Body of pancreas (tissue), 4 donors: ENCODE data around the gene HMX1. TPM values are rescaled to one million over a fixed set of nuclear protein-coding genes. Genes with fewer than 3 reads are reported as not detected.
A peak's percentile ranks its signal among the peaks of the same experiment; 100 is the strongest.

Source experiments
- ATAC-seq: fragments of 150-250 bp; one replicate; pipeline ENCODE4 v1.9.1; 2016
- DNase-seq, 4 donors: peaks; one replicate each; pipeline ENCODE4 v3.0.0-alpha.2; 2019
- H3K27ac ChIP-seq, 4 donors: fragments of 200-600 bp; sonication (generic); 1 replicate in 3 of 4; 2 replicates in 1 of 4; pipeline versions ENCODE4 v1.5.1 to v1.6.1; 2016 to 2019; ENCODE audit warnings: mild to moderate bottlenecking in 1 of 4, mixed read lengths in 1 of 4, moderate library complexity in 1 of 4
- H3K27me3 ChIP-seq, 2 donors: fragments of 200-600 bp; sonication (generic); one replicate each; pipeline ENCODE4 v1.6.0; 2016; ENCODE audit warnings: mild to moderate bottlenecking in 1 of 2
- H3K36me3 ChIP-seq, 2 donors: fragments of 200-600 bp; sonication (generic); replicated peaks in 1 of 2; 2 replicates each; pipeline ENCODE4 v1.5.1; 2016; ENCODE audit warnings: low read depth in 2 of 2; ENCODE audit not compliant: insufficient read depth in 1 of 2
- H3K4me1 ChIP-seq: fragments of 200-600 bp; sonication (generic); one replicate; pipeline ENCODE4 v1.6.0; 2016
- H3K4me3 ChIP-seq, 2 donors: fragments of 200-600 bp; sonication (generic); 1 replicate in 1 of 2; 2 replicates in 1 of 2; pipeline ENCODE4 v1.5.1; 2016 to 2019
- H3K9me3 ChIP-seq, 3 donors: fragments of 200-600 bp; sonication (generic); 1 replicate in 2 of 3; 2 replicates in 1 of 3; pipeline ENCODE4 v1.5.1; 2016
- CTCF ChIP-seq, 7 experiments: fragments of 450-650 bp in 4 of 7; fragments of 200-600 bp in 3 of 7; sonication (generic) in 3 of 7; IDR thresholded peaks; one replicate each; pipeline ENCODE4 v1.5.1; 2016 to 2019; ENCODE audit warnings: antibody characterized with exemption in 7 of 7
- POLR2A ChIP-seq, 3 donors: fragments of 450-650 bp; IDR thresholded peaks; one replicate each; pipeline ENCODE4 v1.6.1; 2016; ENCODE audit warnings: antibody characterized with exemption in 3 of 3, mild to moderate bottlenecking in 2 of 3
- WGBS, 2 donors: methylation state at CpG; one replicate each; pipeline ENCODE4 v1.1.5; 2017; 5-methylcytosine and 5-hydroxymethylcytosine counted together
- intact Hi-C: fragments of 100-400 bp; cut with DNase I; formaldehyde crosslinking; loops from one replicate; pipeline ENCODE4 v1.15.1; 2023
- total RNA-seq, 2 donors: library from RNA; depleted of rRNA; stranded (reverse); fragments of >200 nt; gene quantifications; one replicate each; pipeline ENCODE4 v1.1.0, GENCODE V29; 2016

The HMX1 gene
- total RNA-seq, 2 donors from 2014 or later, result not detected

GRCh38 chr4:8910100-8910821 is 38.6 kb upstream of the HMX1 start:
- no peak overlapping the region for H3K4me3 ChIP-seq
- WGBS, 2 donors, result 65 to 78% methylated on average over 24 to 29 of the region's 30 CpGs
- TF ChIP-seq CTCF (IDR thresholded peaks at IDR 0.05) (no peak), POLR2A (IDR thresholded peaks at IDR 0.05) (no peak)
- DNase-seq (peak in 2 of 4 donors; percentile 2 to 9), ATAC-seq (no peak)
- no peaks in the 10 kb centered on the region for H3K9me3 ChIP-seq
- H3K36me3 ChIP-seq, result no peaks in the 10 kb centered on the region
- H3K27ac ChIP-seq, result no peak overlapping the region
- peaks cover 0 to 4% of the 10 kb centered on the region in 2 donors for H3K27me3 ChIP-seq
- intact Hi-C loops, result loop anchor here (10.0 kb wide), 1 partner anchor 305 kb away; no protein-coding TSS in a partner anchor
- H3K4me1 ChIP-seq, result no peaks in the 10 kb centered on the region

- no peak overlapping the region for H3K4me3 ChIP-seq
- ATAC-seq (no peak), DNase-seq (peak in 3 of 4 donors; percentile 2 to 6 (median 3))
- no peak overlapping the region for H3K27ac ChIP-seq
- no peaks in the 10 kb centered on the region for H3K9me3 ChIP-seq
- TF ChIP-seq CTCF (IDR thresholded peaks at IDR 0.05), result no peak
- no peak for TF ChIP-seq POLR2A (IDR thresholded peaks at IDR 0.05)
- H3K27me3 ChIP-seq, result peaks cover 0 to 4% of the 10 kb centered on the region in 2 donors
- H3K36me3 ChIP-seq, result no peaks in the 10 kb centered on the region
- WGBS, 2 donors, result 14 to 20% methylated on average over 9 of the region's 9 CpGs
- no peaks in the 10 kb centered on the region for H3K4me1 ChIP-seq
- intact Hi-C loops, result no loop called here
Observed at GRCh38 chr4:8909548-8909947, 37.9 kb upstream of the HMX1 start.

DNA sequence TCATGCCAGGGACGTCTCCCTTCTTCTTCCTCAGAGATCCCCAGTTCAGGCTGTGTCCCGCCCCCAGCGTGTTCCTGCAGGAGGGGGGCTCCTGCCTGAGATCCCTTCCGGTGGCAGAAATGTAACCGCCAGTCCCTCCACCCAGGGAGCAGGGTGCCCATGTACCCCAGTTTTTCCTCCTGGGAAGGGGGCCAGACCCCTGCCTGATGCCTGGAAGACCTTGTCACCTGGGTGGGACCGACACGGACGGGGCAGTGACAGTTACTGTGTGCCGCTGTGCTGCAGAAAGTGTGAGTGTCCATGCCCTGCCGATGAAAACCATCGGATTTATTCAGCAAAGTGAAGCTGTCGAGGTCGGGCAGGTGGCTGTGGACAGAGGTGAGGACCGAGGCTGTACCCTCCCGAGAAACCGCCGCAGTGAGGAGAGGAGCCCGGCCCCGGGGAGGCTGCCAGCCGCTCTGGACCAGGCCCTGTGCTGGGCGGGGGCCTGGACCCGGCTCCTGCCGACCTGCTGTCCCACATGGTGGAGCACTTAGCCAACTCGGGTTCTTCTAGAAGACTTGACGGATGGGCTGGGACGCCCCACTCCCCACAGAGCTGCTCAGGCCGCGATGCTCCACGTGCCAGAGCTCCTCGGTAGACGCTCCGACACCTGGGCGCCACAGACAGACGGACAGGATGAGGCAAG is 36.7 kb upstream of the HMX1 start:
- DNase-seq, result peak in 2 of 4 donors; percentile 3 to 7
- Histone ChIP-seq H3K27ac (no peak overlapping the region), H3K4me1 (no peaks in the 10 kb centered on the region), H3K9me3 (no peaks in the 10 kb centered on the region), H3K36me3 (no peaks in the 10 kb centered on the region), H3K4me3 (no peak overlapping the region), H3K27me3 (peaks cover 0 to 4% of the 10 kb centered on the region in 2 donors)
- intact Hi-C loops, result no loop called here
- WGBS, 2 donors, result 58 to 63% methylated on average over 25 to 34 of the region's 34 CpGs
- TF ChIP-seq POLR2A (IDR thresholded peaks at IDR 0.05), result no peak
- no peak for TF ChIP-seq CTCF (IDR thresholded peaks at IDR 0.05)
- no peak for ATAC-seq

GRCh38 chr4:8907596-8908205 is 36.1 kb upstream of the HMX1 start:
- Histone ChIP-seq H3K27me3 (peaks cover 0 to 4% of the 10 kb centered on the region in 2 donors), H3K4me1 (no peaks in the 10 kb centered on the region), H3K9me3 (no peaks in the 10 kb centered on the region), H3K36me3 (no peaks in the 10 kb centered on the region), H3K4me3 (no peak overlapping the region), H3K27ac (no peak overlapping the region)
- no peak for TF ChIP-seq POLR2A (IDR thresholded peaks at IDR 0.05)
- no peak for TF ChIP-seq CTCF (IDR thresholded peaks at IDR 0.05)
- 52 to 56% methylated on average over 5 to 14 of the region's 14 CpGs for WGBS, 2 donors
- ATAC-seq (no peak), DNase-seq (peak in 2 of 4 donors; percentile 4 to 5)
- intact Hi-C loops, result no loop called here
